Measurements from ENCODE around the gene PLEKHM3.

- TF ChIP-seq CTCF (IDR thresholded peaks at IDR 0.05): no peak
- no peak for TF ChIP-seq POLR2A (IDR thresholded peaks at IDR 0.05)
Observed at GRCh38 chr2:207991944-207992343, 33.4 kb downstream of the PLEKHM3 start.

All from adrenal gland (tissue), 5 donors.